IMR-90 (cell line): ENCODE results near the gene CPNE4. TPM values are rescaled to one million over a fixed set of nuclear protein-coding genes. Genes with fewer than 3 reads are reported as not detected.

Experiments used
- ATAC-seq: fragments of 200-7000 bp; cut with Tn5 transposase; 2 replicates; pipeline ENCODE4 v1.9.1; 2020; ENCODE audit warnings: low read depth, mild to moderate bottlenecking, moderate library complexity
- BruUV-seq: library from RNA; stranded (reverse); fragments of 400-500 nt; replicated peaks from 2 replicates; lab custom pipeline; 2021; lab: Mats Ljungman, UMichigan
- CTCF ChIA-PET: fragments of 300-600 bp; formaldehyde crosslinking; extraction: SDS; loops from one replicate; lab custom pipeline; 2021; ENCODE audit warnings: antibody characterized with exemption; lab: Yijun Ruan, JAX
- POLR2A ChIA-PET: fragments of 300-600 bp; sonication (Branson Sonifier 250); formaldehyde crosslinking; loops from one replicate; lab custom pipeline; 2022; ENCODE audit warnings: antibody characterized with exemption; ENCODE audit not compliant: unreplicated experiment; lab: Charles Lee
- DNase-seq: peaks from one replicate; pipeline ENCODE4 v3.0.0; 2013
- H2AFZ ChIP-seq: replicated peaks from 2 replicates; pipeline ENCODE3; 2013; ENCODE audit warnings: low read length, mild to moderate bottlenecking; ENCODE audit not compliant: poor library complexity
- H2AK5ac ChIP-seq: 2 replicates; pipeline ENCODE4 v1.6.1; 2013; ENCODE audit warnings: low read depth, low read length, inconsistent platforms
- H2AK9ac ChIP-seq: replicated peaks from 2 replicates; pipeline ENCODE3; 2013; ENCODE audit warnings: mild to moderate bottlenecking, low read depth, low read length, moderate library complexity; ENCODE audit not compliant: poor library complexity
- H2BK120ac ChIP-seq: 2 replicates; pipeline ENCODE4 v1.6.1; 2013; ENCODE audit warnings: low read depth, low read length, inconsistent platforms
- H2BK15ac ChIP-seq: 3 replicates; pipeline ENCODE4 v1.6.1; 2013; ENCODE audit warnings: low read depth, low read length, inconsistent platforms
- H2BK20ac ChIP-seq: 2 replicates; pipeline ENCODE4 v1.6.1; 2013; ENCODE audit warnings: low read depth, mild to moderate bottlenecking, inconsistent platforms, low read length, moderate library complexity
- H2BK5ac ChIP-seq: 2 replicates; pipeline ENCODE4 v1.6.1; 2013; ENCODE audit warnings: mild to moderate bottlenecking, low read depth, low read length, inconsistent platforms; ENCODE audit not compliant: poor library complexity, severe bottlenecking
- H3K14ac ChIP-seq: replicated peaks from 2 replicates; pipeline ENCODE4 v1.6.1; 2013; ENCODE audit warnings: low read depth, low read length, inconsistent platforms
- H3K18ac ChIP-seq: 2 replicates; pipeline ENCODE4 v1.6.1; 2013; ENCODE audit warnings: low read depth, low read length, control low read depth
- H3K23ac ChIP-seq: 2 replicates; pipeline ENCODE4 v1.6.1; 2013; ENCODE audit warnings: low read depth, low read length, inconsistent platforms
- H3K27ac ChIP-seq: 2 replicates; pipeline ENCODE4 v1.5.1; 2013; ENCODE audit warnings: mild to moderate bottlenecking, control low read depth, low read length; ENCODE audit not compliant: insufficient read depth
- H3K27me3 ChIP-seq: 2 replicates; pipeline ENCODE4 v1.6.1; 2013; ENCODE audit warnings: low read length; ENCODE audit not compliant: control insufficient read depth, insufficient read depth
- H3K36me3 ChIP-seq: 2 replicates; pipeline ENCODE4 v1.6.1; 2013; ENCODE audit warnings: low read length, mixed read lengths; ENCODE audit not compliant: control insufficient read depth, insufficient read depth
- H3K4ac ChIP-seq: 2 replicates; pipeline ENCODE4 v1.6.1; 2013; ENCODE audit warnings: low read depth, low read length, inconsistent platforms
- H3K4me1 ChIP-seq: 2 replicates; pipeline ENCODE4 v1.6.1; 2013; ENCODE audit warnings: low read length, mixed read lengths; ENCODE audit not compliant: control insufficient read depth, insufficient read depth
- H3K4me2 ChIP-seq: 2 replicates; pipeline ENCODE4 v1.6.1; 2013; ENCODE audit warnings: low read depth, mild to moderate bottlenecking, control low read depth, low read length, moderate library complexity
- H3K4me3 ChIP-seq: 2 replicates; pipeline ENCODE4 v1.5.1; 2013; ENCODE audit warnings: low read depth, mild to moderate bottlenecking, control low read depth, low read length, moderate library complexity; ENCODE audit not compliant: insufficient read depth
- H3K56ac ChIP-seq: 2 replicates; pipeline ENCODE4 v1.6.1; 2013; ENCODE audit warnings: low read length, inconsistent platforms; ENCODE audit not compliant: insufficient read depth; ENCODE audit errors: extremely low read depth
- H3K79me1 ChIP-seq, 2 experiments: 2 replicates each; pipeline ENCODE4 v1.6.1; 2013; ENCODE audit warnings: low read length in 2 of 2, inconsistent platforms in 1 of 2, low read depth in 1 of 2
- H3K9ac ChIP-seq: 2 replicates; pipeline ENCODE4 v1.6.1; 2013; ENCODE audit warnings: low read depth, low read length, control low read depth
- H3K9me1 ChIP-seq: 2 replicates; pipeline ENCODE4 v1.6.1; 2013; ENCODE audit warnings: low read length, inconsistent platforms; ENCODE audit not compliant: insufficient read depth
- H3K9me3 ChIP-seq: 2 replicates; pipeline ENCODE4 v1.6.1; 2013; ENCODE audit warnings: low read length; ENCODE audit not compliant: control insufficient read depth, insufficient read depth
- H4K20me1 ChIP-seq: 2 replicates; pipeline ENCODE4 v1.6.1; 2013; ENCODE audit warnings: low read length, inconsistent platforms; ENCODE audit not compliant: insufficient read depth
- H4K5ac ChIP-seq: 2 replicates; pipeline ENCODE4 v1.6.1; 2013; ENCODE audit warnings: mild to moderate bottlenecking, low read depth, low read length, control low read depth
- H4K8ac ChIP-seq, 2 experiments: 2 replicates each; pipeline ENCODE4 v1.6.1; 2013; ENCODE audit warnings: low read depth in 2 of 2, low read length in 2 of 2, control low read depth in 1 of 2, inconsistent platforms in 1 of 2
- H4K91ac ChIP-seq: 2 replicates; pipeline ENCODE4 v1.6.1; 2013; ENCODE audit warnings: low read depth, low read length, inconsistent platforms; ENCODE audit not compliant: insufficient read depth
- CEBPB ChIP-seq: IDR thresholded peaks from 2 replicates; pipeline ENCODE4 v1.6.1; 2012; ENCODE audit warnings: low read depth, low read length, improper control_type of control experiment
- CHD1 ChIP-seq: IDR thresholded peaks from 2 replicates; pipeline ENCODE4 v1.6.1; 2012; ENCODE audit warnings: low read depth, low read length, improper control_type of control experiment
- ELK1 ChIP-seq: fragments of 150-350 bp; IDR thresholded peaks from 2 replicates; pipeline ENCODE4 v1.6.1; 2016; ENCODE audit warnings: low read depth, mild to moderate bottlenecking, low read length, moderate library complexity, borderline replicate concordance
- FOS ChIP-seq: fragments of 150-350 bp; IDR thresholded peaks from 2 replicates; pipeline ENCODE4 v1.6.1; 2016; ENCODE audit warnings: low read depth, low read length
- MAZ ChIP-seq: IDR thresholded peaks from 2 replicates; pipeline ENCODE4 v1.6.1; 2012; ENCODE audit warnings: low read depth, mild to moderate bottlenecking, low read length, improper control_type of control experiment, moderate library complexity, borderline replicate concordance
- MXI1 ChIP-seq: IDR thresholded peaks from 2 replicates; pipeline ENCODE4 v1.6.1; 2012; ENCODE audit warnings: low read depth, mild to moderate bottlenecking, low read length, moderate library complexity, borderline replicate concordance
- NFE2L2 ChIP-seq: fragments of 150-350 bp; IDR thresholded peaks from 2 replicates; pipeline ENCODE4 v1.6.1; 2016; ENCODE audit warnings: low read depth, mild to moderate bottlenecking, low read length
- POLR2A ChIP-seq: IDR thresholded peaks from 2 replicates; pipeline ENCODE4 v1.6.1; 2012; ENCODE audit warnings: mild to moderate bottlenecking, low read depth, low read length
- RCOR1 ChIP-seq: IDR thresholded peaks from 2 replicates; pipeline ENCODE4 v1.6.1; 2012; ENCODE audit warnings: mild to moderate bottlenecking, low read length, improper control_type of control experiment; ENCODE audit not compliant: insufficient replicate concordance
- SMC3 ChIP-seq: fragments of 150-350 bp; IDR thresholded peaks from 2 replicates; pipeline ENCODE4 v1.6.1; 2016; ENCODE audit warnings: low read depth, mild to moderate bottlenecking, antibody characterized with exemption, low read length, moderate library complexity
- WGBS, 2 experiments: methylation state at CpG; one replicate each; pipeline versions ENCODE4 v1.1.5 to v1.1.7; 2013; ENCODE audit warnings: missing lambda C conversion rate in 2 of 2; ENCODE audit not compliant: insufficient read length in 1 of 2; ENCODE audit errors: extremely low coverage in 2 of 2; 5-methylcytosine and 5-hydroxymethylcytosine counted together
- dilution Hi-C: fragments of 300-500 bp; cut with HindIII; formaldehyde crosslinking; loops from one replicate; pipeline ENCODE4 v1.14.3; 2018; ENCODE audit warnings: low sequenced_read_pairs; ENCODE audit not compliant: unreplicated experiment
- in situ Hi-C: fragments of 300-500 bp; cut with MboI; formaldehyde crosslinking; loops from 3 replicates; pipeline ENCODE4 v1.14.3; 2019; ENCODE audit warnings: low sequenced_read_pairs, inconsistent platforms, mixed read lengths
- intact Hi-C: fragments of 100-400 bp; cut with micrococcal nuclease; formaldehyde crosslinking; loops from 2 replicates; pipeline ENCODE4 v1.10.0; 2022
- polyA plus RNA-seq, 3 experiments: library from polyadenylated mRNA; depleted of rRNA; stranded (reverse); fragments of >200 nt; gene quantifications; 2 replicates each; pipeline ENCODE4 v1.2.3, GENCODE V29; 2012; ENCODE audit warnings: low replicate concordance in 1 of 3
- total RNA-seq: library from RNA; depleted of rRNA; stranded (reverse); fragments of >200 nt; gene quantifications from 2 replicates; pipeline ENCODE4 v1.2.3, GENCODE V29; 2012

The CPNE4 gene
- total and polyA plus RNA-seq, 2 of the 4 experiments (the other 2 are of a cell fraction): not detected

GRCh38 chr3:131803113-131803512, 231.7 kb downstream of the CPNE4 start:
- Histone ChIP-seq H3K27ac (no peak overlapping the region), H3K36me3 (no peaks in the 10 kb centered on the region), H3K14ac (no peak overlapping the region), H4K5ac (no peak overlapping the region), H3K4me2 (no peak overlapping the region), H3K4me1 (no peaks in the 10 kb centered on the region), H2AFZ (no peak overlapping the region), H3K56ac (no peak overlapping the region), H3K9me3 (no peaks in the 10 kb centered on the region), H3K79me1 (no peaks in the 10 kb centered on the region), H4K20me1 (no peaks in the 10 kb centered on the region), H2BK20ac (no peak overlapping the region), H3K4me3 (no peak overlapping the region), H3K23ac (no peak overlapping the region), H2AK9ac (no peak overlapping the region), H3K9ac (no peak overlapping the region), H2BK15ac (no peak overlapping the region), H4K91ac (no peak overlapping the region), H3K4ac (no peak overlapping the region), H3K27me3 (no peaks in the 10 kb centered on the region), H2BK5ac (no peak overlapping the region), H3K18ac (no peak overlapping the region), H2AK5ac (no peak overlapping the region), H4K8ac (no peak overlapping the region), H3K9me1 (no peaks in the 10 kb centered on the region), H2BK120ac (no peak overlapping the region)
- CTCF ChIA-PET: no interaction called here
- ATAC-seq: no peak
- no CpG with 5 or more reads among the region's 1 CpG for whole genome bisulfite sequencing, 2 experiments
- in situ Hi-C loops: no loop called here
- no peak for DNase-seq
- TF ChIP-seq NFE2L2 (no peak), SMC3 (no peak), POLR2A (no peak), CHD1 (no peak), RCOR1 (no peak), MXI1 (no peak), FOS (no peak), MAZ (no peak), ELK1 (no peak), CEBPB (no peak)
- intact Hi-C loops: no loop called here
- dilution Hi-C loops: no loop called here
- POLR2A ChIA-PET: no interaction called here
- BruUV-seq: no TSS peak
